HepG2 (cell line): Measurements from ENCODE around the gene TMBIM1. TPM values are rescaled to one million over a fixed set of nuclear protein-coding genes. Genes with fewer than 3 reads are reported as not detected.

Source experiments
- EP300 ChIP-seq, 3 experiments: sonication (generic) in 1 of 3; formaldehyde crosslinking in 1 of 3; IDR thresholded peaks; 2 replicates each; pipeline versions ENCODE4 v1.5.1 to v1.6.1; 2011 to 2020; ENCODE audit warnings: low read depth in 2 of 3, low read length in 2 of 3, borderline replicate concordance in 1 of 3, improper control_type of control experiment in 1 of 3, mild to moderate bottlenecking in 1 of 3, missing genetic modification reagents in 1 of 3, moderate library complexity in 1 of 3
- EZH2 ChIP-seq: conservative IDR thresholded peaks from 2 replicates; pipeline ENCODE4 v1.6.1; 2012; ENCODE audit warnings: mild to moderate bottlenecking, low read depth, low read length, moderate library complexity
- FOSL1 ChIP-seq: sonication (generic); formaldehyde crosslinking; IDR thresholded peaks from 2 replicates; pipeline ENCODE4 v1.9.0; 2021; ENCODE audit warnings: missing genetic modification reagents, borderline replicate concordance
- GATAD1 ChIP-seq: IDR thresholded peaks from 2 replicates; pipeline ENCODE4 v1.6.1; 2016; ENCODE audit warnings: missing genetic modification reagents, missing compliant biosample characterization
- HNRNPLL ChIP-seq: fragments of 200-400 bp; formaldehyde crosslinking; IDR thresholded peaks from 2 replicates; pipeline ENCODE4 v1.6.1; 2017; ENCODE audit warnings: mild to moderate bottlenecking, low read depth, low read length; ENCODE audit not compliant: poor library complexity, severe bottlenecking
- KAT2B ChIP-seq: fragments of 150-350 bp; IDR thresholded peaks from 2 replicates; pipeline ENCODE4 v1.6.1; 2014; ENCODE audit warnings: low read depth, low read length, borderline replicate concordance
- NAIF1 ChIP-seq: sonication (generic); formaldehyde crosslinking; IDR thresholded peaks from 2 replicates; pipeline ENCODE4 v1.5.0; 2020; ENCODE audit warnings: mild to moderate bottlenecking, missing genetic modification reagents, borderline replicate concordance
- RBAK ChIP-seq: sonication (generic); formaldehyde crosslinking; IDR thresholded peaks from 2 replicates; pipeline ENCODE4 v1.5.1; 2020; ENCODE audit warnings: mild to moderate bottlenecking, missing genetic modification reagents
- U2AF1 ChIP-seq: fragments of 200-400 bp; formaldehyde crosslinking; optimal IDR thresholded peaks from 2 replicates; pipeline ENCODE3; 2017; ENCODE audit warnings: mild to moderate bottlenecking, low read depth, low read length
- ZBTB7A ChIP-seq: sonication (generic); formaldehyde crosslinking; IDR thresholded peaks from 2 replicates; pipeline ENCODE4 v1.8.0; 2022; ENCODE audit warnings: mild to moderate bottlenecking, missing genetic modification reagents
- ZNF138 ChIP-seq: sonication (generic); formaldehyde crosslinking; IDR thresholded peaks from 2 replicates; pipeline ENCODE4 v1.5.0; 2020; ENCODE audit warnings: mild to moderate bottlenecking, low read depth, missing genetic modification reagents
- ZNF234 ChIP-seq: sonication (generic); formaldehyde crosslinking; conservative IDR thresholded peaks from 2 replicates; pipeline ENCODE4 v1.5.1; 2020; ENCODE audit warnings: mild to moderate bottlenecking, missing genetic modification reagents
- ZNF343 ChIP-seq: sonication (generic); formaldehyde crosslinking; IDR thresholded peaks from 2 replicates; pipeline ENCODE4 v1.4.0; 2020; ENCODE audit warnings: mild to moderate bottlenecking, missing genetic modification reagents
- ZNF382 ChIP-seq: sonication (generic); formaldehyde crosslinking; IDR thresholded peaks from 2 replicates; pipeline ENCODE4 v1.5.0; 2020; ENCODE audit warnings: missing genetic modification reagents, mild to moderate bottlenecking, borderline replicate concordance
- ZNF589 ChIP-seq: sonication (generic); formaldehyde crosslinking; conservative IDR thresholded peaks from 2 replicates; pipeline ENCODE4 v1.8.0; 2022; ENCODE audit warnings: mild to moderate bottlenecking, moderate library complexity, missing genetic modification reagents
- ZNF768 ChIP-seq: sonication (generic); formaldehyde crosslinking; IDR thresholded peaks from 2 replicates; pipeline ENCODE4 v1.4.0; 2020; ENCODE audit warnings: missing genetic modification reagents
- polyA plus RNA-seq, 8 experiments: library from polyadenylated mRNA; depleted of rRNA in 3 of 8; stranded (reverse) in 7 of 8; unstranded in 1 of 8; fragments of >200 nt; fragmentation: Illumina TruSeq in 4 of 8; extraction: Trizol in 4 of 8; gene quantifications; 2 replicates each; pipeline versions ENCODE4 v1.2.1 to v1.2.3, GENCODE V29; 2011 to 2016; ENCODE audit warnings: low read depth in 4 of 8, missing spikeins in 1 of 8, mixed read lengths in 1 of 8; ENCODE audit not compliant: insufficient read depth in 1 of 8
- total RNA-seq, 5 experiments: library from RNA; depleted of rRNA; stranded (reverse); fragments of >200 nt; fragmentation: Illumina TruSeq; extraction: Trizol; gene quantifications; 2 replicates each; pipeline ENCODE4 v1.2.3, GENCODE V29; 2016; ENCODE audit warnings: low read depth in 1 of 5
- TF ChIP-seq, protein P1 (sequence below): fragments of 450-650 bp; IDR thresholded peaks from 2 replicates; pipeline ENCODE4 v1.6.1; 2017
- TF ChIP-seq, protein P2 (sequence below): sonication (generic); formaldehyde crosslinking; IDR thresholded peaks from 2 replicates; pipeline ENCODE4 v1.4.0; 2020; ENCODE audit warnings: mild to moderate bottlenecking, missing genetic modification reagents
- TF ChIP-seq, protein P3 (sequence below): sonication (generic); formaldehyde crosslinking; IDR thresholded peaks from 2 replicates; pipeline ENCODE4 v1.8.0; 2022; ENCODE audit warnings: mild to moderate bottlenecking, missing genetic modification reagents
- TF ChIP-seq, protein P4 (sequence below): sonication (generic); formaldehyde crosslinking; IDR thresholded peaks from 2 replicates; pipeline ENCODE4 v1.5.1; 2020; ENCODE audit warnings: missing genetic modification reagents, mild to moderate bottlenecking, borderline replicate concordance
- TF ChIP-seq, protein P5 (sequence below): sonication (generic); formaldehyde crosslinking; IDR thresholded peaks from 2 replicates; pipeline ENCODE4 v1.4.0; 2020; ENCODE audit warnings: mild to moderate bottlenecking, missing genetic modification reagents

TMBIM1 gene
- total and polyA plus RNA-seq, 2 of the 13 experiments (the other 11 are each of a cell fraction or from before 2014, with no cell fraction given), result 127 to 139 TPM

DNA sequence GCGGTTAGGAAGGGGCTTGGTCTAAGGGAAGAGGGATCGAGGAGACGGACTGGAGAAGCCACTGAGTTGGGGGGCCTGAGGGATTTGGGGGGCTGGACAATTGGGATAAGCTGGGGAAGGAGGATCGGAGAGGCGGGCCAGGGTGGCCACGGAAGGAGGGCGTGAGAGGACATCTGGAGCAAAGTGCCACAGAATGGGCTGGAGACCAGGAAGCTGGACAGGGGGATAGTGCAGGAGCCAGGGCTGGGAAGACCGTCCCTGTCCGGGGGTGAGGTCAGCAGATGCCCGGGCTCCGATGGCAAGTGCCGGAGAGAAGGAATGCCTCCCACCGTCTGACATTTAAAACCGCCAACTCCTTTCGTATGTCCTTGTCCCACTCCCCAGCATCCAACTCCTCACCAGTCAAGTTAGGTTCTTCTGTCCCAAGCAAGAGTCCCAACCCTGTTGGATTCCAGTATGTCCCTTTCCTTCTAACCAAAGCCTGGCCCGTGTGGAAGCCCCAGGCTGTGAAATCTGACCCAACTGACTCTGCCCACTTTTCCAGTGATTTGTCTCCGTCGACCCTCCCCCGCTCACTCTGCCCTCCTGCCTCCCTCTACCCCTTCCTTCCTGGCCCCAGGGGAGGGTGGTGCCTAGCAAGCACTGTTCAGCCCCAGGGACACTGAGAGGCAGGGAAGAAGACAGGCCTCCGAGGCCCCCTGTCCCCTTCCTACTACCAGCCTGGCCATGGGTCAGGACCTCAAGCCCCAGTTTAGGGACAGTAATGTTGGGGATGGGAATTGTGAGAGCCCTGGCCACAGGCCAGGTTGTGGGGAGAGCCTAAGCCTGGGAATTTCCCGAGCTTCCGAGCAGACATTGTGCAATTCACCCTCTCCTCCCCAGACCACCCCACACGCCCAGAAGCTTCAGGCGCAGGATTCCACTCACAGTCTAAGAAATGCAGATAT lies 31.5 kb upstream of the TMBIM1 start (continued):
- TF ChIP-seq, protein P1, sequence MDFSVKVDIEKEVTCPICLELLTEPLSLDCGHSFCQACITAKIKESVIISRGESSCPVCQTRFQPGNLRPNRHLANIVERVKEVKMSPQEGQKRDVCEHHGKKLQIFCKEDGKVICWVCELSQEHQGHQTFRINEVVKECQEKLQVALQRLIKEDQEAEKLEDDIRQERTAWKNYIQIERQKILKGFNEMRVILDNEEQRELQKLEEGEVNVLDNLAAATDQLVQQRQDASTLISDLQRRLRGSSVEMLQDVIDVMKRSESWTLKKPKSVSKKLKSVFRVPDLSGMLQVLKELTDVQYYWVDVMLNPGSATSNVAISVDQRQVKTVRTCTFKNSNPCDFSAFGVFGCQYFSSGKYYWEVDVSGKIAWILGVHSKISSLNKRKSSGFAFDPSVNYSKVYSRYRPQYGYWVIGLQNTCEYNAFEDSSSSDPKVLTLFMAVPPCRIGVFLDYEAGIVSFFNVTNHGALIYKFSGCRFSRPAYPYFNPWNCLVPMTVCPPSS, result no peak
- TF ChIP-seq GATAD1 (CRISPR knock-in tag) (no peak; the same call in none of the 2 replicates), U2AF1 (peak; percentile 55), RBAK (CRISPR knock-in tag) (no peak), ZNF343 (CRISPR knock-in tag) (peak; percentile 96), EP300 (IDR thresholded peaks at IDR 0.05; ENCODE audit: low read depth in 2 of 2, low read length in 2 of 2) (peak in 1 of 2 experiments; percentile 33; a peak in 1 of 4 replicates), EP300 (CRISPR knock-in tag; IDR thresholded peaks at IDR 0.05; ENCODE audit: borderline replicate concordance) (no peak), EZH2 (no peak), ZBTB7A (CRISPR knock-in tag) (peak; percentile 50; the same call in 1 of the 2 replicates), FOSL1 (CRISPR knock-in tag) (no peak), ZNF382 (CRISPR knock-in tag) (no peak), ZNF768 (CRISPR knock-in tag) (no peak), ZNF589 (CRISPR knock-in tag) (peak; percentile 94), KAT2B (no peak), HNRNPLL (no peak), ZNF234 (no peak), ZNF138 (CRISPR knock-in tag) (no peak), NAIF1 (CRISPR knock-in tag) (no peak)
- TF ChIP-seq, protein P2, sequence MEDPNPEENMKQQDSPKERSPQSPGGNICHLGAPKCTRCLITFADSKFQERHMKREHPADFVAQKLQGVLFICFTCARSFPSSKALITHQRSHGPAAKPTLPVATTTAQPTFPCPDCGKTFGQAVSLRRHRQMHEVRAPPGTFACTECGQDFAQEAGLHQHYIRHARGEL (CRISPR knock-in tag), result 0 out of 2 replicates have a peak, but pooled peaks have one; percentile 21
- TF ChIP-seq, protein P3, sequence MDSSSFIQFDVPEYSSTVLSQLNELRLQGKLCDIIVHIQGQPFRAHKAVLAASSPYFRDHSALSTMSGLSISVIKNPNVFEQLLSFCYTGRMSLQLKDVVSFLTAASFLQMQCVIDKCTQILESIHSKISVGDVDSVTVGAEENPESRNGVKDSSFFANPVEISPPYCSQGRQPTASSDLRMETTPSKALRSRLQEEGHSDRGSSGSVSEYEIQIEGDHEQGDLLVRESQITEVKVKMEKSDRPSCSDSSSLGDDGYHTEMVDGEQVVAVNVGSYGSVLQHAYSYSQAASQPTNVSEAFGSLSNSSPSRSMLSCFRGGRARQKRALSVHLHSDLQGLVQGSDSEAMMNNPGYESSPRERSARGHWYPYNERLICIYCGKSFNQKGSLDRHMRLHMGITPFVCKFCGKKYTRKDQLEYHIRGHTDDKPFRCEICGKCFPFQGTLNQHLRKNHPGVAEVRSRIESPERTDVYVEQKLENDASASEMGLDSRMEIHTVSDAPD, result no peak
- TF ChIP-seq, protein P4, sequence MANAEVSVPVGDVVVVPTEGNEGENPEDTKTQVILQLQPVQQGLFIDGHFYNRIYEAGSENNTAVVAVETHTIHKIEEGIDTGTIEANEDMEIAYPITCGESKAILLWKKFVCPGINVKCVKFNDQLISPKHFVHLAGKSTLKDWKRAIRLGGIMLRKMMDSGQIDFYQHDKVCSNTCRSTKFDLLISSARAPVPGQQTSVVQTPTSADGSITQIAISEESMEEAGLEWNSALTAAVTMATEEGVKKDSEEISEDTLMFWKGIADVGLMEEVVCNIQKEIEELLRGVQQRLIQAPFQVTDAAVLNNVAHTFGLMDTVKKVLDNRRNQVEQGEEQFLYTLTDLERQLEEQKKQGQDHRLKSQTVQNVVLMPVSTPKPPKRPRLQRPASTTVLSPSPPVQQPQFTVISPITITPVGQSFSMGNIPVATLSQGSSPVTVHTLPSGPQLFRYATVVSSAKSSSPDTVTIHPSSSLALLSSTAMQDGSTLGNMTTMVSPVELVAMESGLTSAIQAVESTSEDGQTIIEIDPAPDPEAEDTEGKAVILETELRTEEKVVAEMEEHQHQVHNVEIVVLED (CRISPR knock-in tag), result no peak; the same call in 1 of the 2 replicates
- TF ChIP-seq, protein P5, sequence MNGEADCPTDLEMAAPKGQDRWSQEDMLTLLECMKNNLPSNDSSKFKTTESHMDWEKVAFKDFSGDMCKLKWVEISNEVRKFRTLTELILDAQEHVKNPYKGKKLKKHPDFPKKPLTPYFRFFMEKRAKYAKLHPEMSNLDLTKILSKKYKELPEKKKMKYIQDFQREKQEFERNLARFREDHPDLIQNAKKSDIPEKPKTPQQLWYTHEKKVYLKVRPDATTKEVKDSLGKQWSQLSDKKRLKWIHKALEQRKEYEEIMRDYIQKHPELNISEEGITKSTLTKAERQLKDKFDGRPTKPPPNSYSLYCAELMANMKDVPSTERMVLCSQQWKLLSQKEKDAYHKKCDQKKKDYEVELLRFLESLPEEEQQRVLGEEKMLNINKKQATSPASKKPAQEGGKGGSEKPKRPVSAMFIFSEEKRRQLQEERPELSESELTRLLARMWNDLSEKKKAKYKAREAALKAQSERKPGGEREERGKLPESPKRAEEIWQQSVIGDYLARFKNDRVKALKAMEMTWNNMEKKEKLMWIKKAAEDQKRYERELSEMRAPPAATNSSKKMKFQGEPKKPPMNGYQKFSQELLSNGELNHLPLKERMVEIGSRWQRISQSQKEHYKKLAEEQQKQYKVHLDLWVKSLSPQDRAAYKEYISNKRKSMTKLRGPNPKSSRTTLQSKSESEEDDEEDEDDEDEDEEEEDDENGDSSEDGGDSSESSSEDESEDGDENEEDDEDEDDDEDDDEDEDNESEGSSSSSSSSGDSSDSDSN, result peak; percentile 54; the same call in 1 of the 2 replicates
